IMR-90 (cell line): ENCODE measurements around the gene TSPYL4. TPM values are rescaled to one million over a fixed set of nuclear protein-coding genes. Genes with fewer than 3 reads are reported as not detected.

Experiments
- ATAC-seq: fragments of 200-7000 bp; cut with Tn5 transposase; 2 replicates; pipeline ENCODE4 v1.9.1; 2020; ENCODE audit warnings: low read depth, mild to moderate bottlenecking, moderate library complexity
- BruUV-seq: library from RNA; stranded (reverse); fragments of 400-500 nt; replicated peaks from 2 replicates; lab custom pipeline; 2021; lab: Mats Ljungman, UMichigan
- CTCF ChIA-PET: fragments of 300-600 bp; formaldehyde crosslinking; extraction: SDS; loops from one replicate; lab custom pipeline; 2021; ENCODE audit warnings: antibody characterized with exemption; lab: Yijun Ruan, JAX
- POLR2A ChIA-PET: fragments of 300-600 bp; sonication (Branson Sonifier 250); formaldehyde crosslinking; loops from one replicate; lab custom pipeline; 2022; ENCODE audit warnings: antibody characterized with exemption; ENCODE audit not compliant: unreplicated experiment; lab: Charles Lee
- DNase-seq: peaks from one replicate; pipeline ENCODE4 v3.0.0; 2013
- H2AFZ ChIP-seq: replicated peaks from 2 replicates; pipeline ENCODE3; 2013; ENCODE audit warnings: low read length, mild to moderate bottlenecking; ENCODE audit not compliant: poor library complexity
- H2AK5ac ChIP-seq: 2 replicates; pipeline ENCODE4 v1.6.1; 2013; ENCODE audit warnings: low read depth, low read length, inconsistent platforms
- H2AK9ac ChIP-seq: replicated peaks from 2 replicates; pipeline ENCODE3; 2013; ENCODE audit warnings: mild to moderate bottlenecking, low read depth, low read length, moderate library complexity; ENCODE audit not compliant: poor library complexity
- H2BK120ac ChIP-seq: 2 replicates; pipeline ENCODE4 v1.6.1; 2013; ENCODE audit warnings: low read depth, low read length, inconsistent platforms
- H2BK15ac ChIP-seq: 3 replicates; pipeline ENCODE4 v1.6.1; 2013; ENCODE audit warnings: low read depth, low read length, inconsistent platforms
- H2BK20ac ChIP-seq: 2 replicates; pipeline ENCODE4 v1.6.1; 2013; ENCODE audit warnings: low read depth, mild to moderate bottlenecking, inconsistent platforms, low read length, moderate library complexity
- H2BK5ac ChIP-seq: 2 replicates; pipeline ENCODE4 v1.6.1; 2013; ENCODE audit warnings: mild to moderate bottlenecking, low read depth, low read length, inconsistent platforms; ENCODE audit not compliant: poor library complexity, severe bottlenecking
- H3K14ac ChIP-seq: replicated peaks from 2 replicates; pipeline ENCODE4 v1.6.1; 2013; ENCODE audit warnings: low read depth, low read length, inconsistent platforms
- H3K18ac ChIP-seq: 2 replicates; pipeline ENCODE4 v1.6.1; 2013; ENCODE audit warnings: low read depth, low read length, control low read depth
- H3K23ac ChIP-seq: 2 replicates; pipeline ENCODE4 v1.6.1; 2013; ENCODE audit warnings: low read depth, low read length, inconsistent platforms
- H3K27ac ChIP-seq: 2 replicates; pipeline ENCODE4 v1.5.1; 2013; ENCODE audit warnings: mild to moderate bottlenecking, control low read depth, low read length; ENCODE audit not compliant: insufficient read depth
- H3K27me3 ChIP-seq: 2 replicates; pipeline ENCODE4 v1.6.1; 2013; ENCODE audit warnings: low read length; ENCODE audit not compliant: control insufficient read depth, insufficient read depth
- H3K36me3 ChIP-seq: 2 replicates; pipeline ENCODE4 v1.6.1; 2013; ENCODE audit warnings: low read length, mixed read lengths; ENCODE audit not compliant: control insufficient read depth, insufficient read depth
- H3K4ac ChIP-seq: 2 replicates; pipeline ENCODE4 v1.6.1; 2013; ENCODE audit warnings: low read depth, low read length, inconsistent platforms
- H3K4me1 ChIP-seq: 2 replicates; pipeline ENCODE4 v1.6.1; 2013; ENCODE audit warnings: low read length, mixed read lengths; ENCODE audit not compliant: control insufficient read depth, insufficient read depth
- H3K4me2 ChIP-seq: 2 replicates; pipeline ENCODE4 v1.6.1; 2013; ENCODE audit warnings: low read depth, mild to moderate bottlenecking, control low read depth, low read length, moderate library complexity
- H3K4me3 ChIP-seq: 2 replicates; pipeline ENCODE4 v1.5.1; 2013; ENCODE audit warnings: low read depth, mild to moderate bottlenecking, control low read depth, low read length, moderate library complexity; ENCODE audit not compliant: insufficient read depth
- H3K56ac ChIP-seq: 2 replicates; pipeline ENCODE4 v1.6.1; 2013; ENCODE audit warnings: low read length, inconsistent platforms; ENCODE audit not compliant: insufficient read depth; ENCODE audit errors: extremely low read depth
- H3K79me1 ChIP-seq, 2 experiments: 2 replicates each; pipeline ENCODE4 v1.6.1; 2013; ENCODE audit warnings: low read length in 2 of 2, inconsistent platforms in 1 of 2, low read depth in 1 of 2
- H3K9ac ChIP-seq: 2 replicates; pipeline ENCODE4 v1.6.1; 2013; ENCODE audit warnings: low read depth, low read length, control low read depth
- H3K9me1 ChIP-seq: 2 replicates; pipeline ENCODE4 v1.6.1; 2013; ENCODE audit warnings: low read length, inconsistent platforms; ENCODE audit not compliant: insufficient read depth
- H3K9me3 ChIP-seq: 2 replicates; pipeline ENCODE4 v1.6.1; 2013; ENCODE audit warnings: low read length; ENCODE audit not compliant: control insufficient read depth, insufficient read depth
- H4K20me1 ChIP-seq: 2 replicates; pipeline ENCODE4 v1.6.1; 2013; ENCODE audit warnings: low read length, inconsistent platforms; ENCODE audit not compliant: insufficient read depth
- H4K5ac ChIP-seq: 2 replicates; pipeline ENCODE4 v1.6.1; 2013; ENCODE audit warnings: mild to moderate bottlenecking, low read depth, low read length, control low read depth
- H4K8ac ChIP-seq, 2 experiments: 2 replicates each; pipeline ENCODE4 v1.6.1; 2013; ENCODE audit warnings: low read depth in 2 of 2, low read length in 2 of 2, control low read depth in 1 of 2, inconsistent platforms in 1 of 2
- H4K91ac ChIP-seq: 2 replicates; pipeline ENCODE4 v1.6.1; 2013; ENCODE audit warnings: low read depth, low read length, inconsistent platforms; ENCODE audit not compliant: insufficient read depth
- CEBPB ChIP-seq: IDR thresholded peaks from 2 replicates; pipeline ENCODE4 v1.6.1; 2012; ENCODE audit warnings: low read depth, low read length, improper control_type of control experiment
- CHD1 ChIP-seq: IDR thresholded peaks from 2 replicates; pipeline ENCODE4 v1.6.1; 2012; ENCODE audit warnings: low read depth, low read length, improper control_type of control experiment
- ELK1 ChIP-seq: fragments of 150-350 bp; IDR thresholded peaks from 2 replicates; pipeline ENCODE4 v1.6.1; 2016; ENCODE audit warnings: low read depth, mild to moderate bottlenecking, low read length, moderate library complexity, borderline replicate concordance
- FOS ChIP-seq: fragments of 150-350 bp; IDR thresholded peaks from 2 replicates; pipeline ENCODE4 v1.6.1; 2016; ENCODE audit warnings: low read depth, low read length
- MAFK ChIP-seq: IDR thresholded peaks from 2 replicates; pipeline ENCODE4 v1.6.1; 2012; ENCODE audit warnings: low read depth, low read length, improper control_type of control experiment
- MXI1 ChIP-seq: IDR thresholded peaks from 2 replicates; pipeline ENCODE4 v1.6.1; 2012; ENCODE audit warnings: low read depth, mild to moderate bottlenecking, low read length, moderate library complexity, borderline replicate concordance
- NFE2L2 ChIP-seq: fragments of 150-350 bp; IDR thresholded peaks from 2 replicates; pipeline ENCODE4 v1.6.1; 2016; ENCODE audit warnings: low read depth, mild to moderate bottlenecking, low read length
- POLR2A ChIP-seq: IDR thresholded peaks from 2 replicates; pipeline ENCODE4 v1.6.1; 2012; ENCODE audit warnings: mild to moderate bottlenecking, low read depth, low read length
- RAD21 ChIP-seq: IDR thresholded peaks from 2 replicates; pipeline ENCODE4 v1.6.1; 2012; ENCODE audit warnings: low read length, improper control_type of control experiment
- RCOR1 ChIP-seq: IDR thresholded peaks from 2 replicates; pipeline ENCODE4 v1.6.1; 2012; ENCODE audit warnings: mild to moderate bottlenecking, low read length, improper control_type of control experiment; ENCODE audit not compliant: insufficient replicate concordance
- RFX5 ChIP-seq: IDR thresholded peaks from 2 replicates; pipeline ENCODE4 v1.8.0; 2012; ENCODE audit warnings: low read depth, mild to moderate bottlenecking, low read length, moderate library complexity
- SMC3 ChIP-seq: fragments of 150-350 bp; IDR thresholded peaks from 2 replicates; pipeline ENCODE4 v1.6.1; 2016; ENCODE audit warnings: low read depth, mild to moderate bottlenecking, antibody characterized with exemption, low read length, moderate library complexity
- WGBS, 2 experiments: methylation state at CpG; one replicate each; pipeline versions ENCODE4 v1.1.5 to v1.1.7; 2013; ENCODE audit warnings: missing lambda C conversion rate in 2 of 2; ENCODE audit not compliant: insufficient read length in 1 of 2; ENCODE audit errors: extremely low coverage in 2 of 2; 5-methylcytosine and 5-hydroxymethylcytosine counted together
- dilution Hi-C: fragments of 300-500 bp; cut with HindIII; formaldehyde crosslinking; loops from one replicate; pipeline ENCODE4 v1.14.3; 2018; ENCODE audit warnings: low sequenced_read_pairs; ENCODE audit not compliant: unreplicated experiment
- in situ Hi-C: fragments of 300-500 bp; cut with MboI; formaldehyde crosslinking; loops from 3 replicates; pipeline ENCODE4 v1.14.3; 2019; ENCODE audit warnings: low sequenced_read_pairs, inconsistent platforms, mixed read lengths
- intact Hi-C: fragments of 100-400 bp; cut with micrococcal nuclease; formaldehyde crosslinking; loops from 2 replicates; pipeline ENCODE4 v1.10.0; 2022
- polyA plus RNA-seq, 3 experiments: library from polyadenylated mRNA; depleted of rRNA; stranded (reverse); fragments of >200 nt; gene quantifications; 2 replicates each; pipeline ENCODE4 v1.2.3, GENCODE V29; 2012; ENCODE audit warnings: low replicate concordance in 1 of 3
- total RNA-seq: library from RNA; depleted of rRNA; stranded (reverse); fragments of >200 nt; gene quantifications from 2 replicates; pipeline ENCODE4 v1.2.3, GENCODE V29; 2012
- TF ChIP-seq, protein P1 (sequence below): conservative IDR thresholded peaks from 2 replicates; pipeline ENCODE4 v1.5.1; 2012; ENCODE audit warnings: mild to moderate bottlenecking, low read depth, low read length, improper control_type of control experiment

TSPYL4 gene
- total and polyA plus RNA-seq, 2 of the 4 experiments (the other 2 are of a cell fraction) = 22.0 to 29.9 TPM

- peak within 1 kb of the TSS; percentile 93 for H3K27ac ChIP-seq
- in situ Hi-C loops (loop anchor here (25.0 kb wide), 1 partner anchor 158 kb away; no protein-coding TSS in a partner anchor), intact Hi-C loops (loop anchor here (2.0 kb wide), 2 partner anchors 281 to 291 kb away; partner anchors contain the start of gene RWDD1), dilution Hi-C loops (no loop called here)
- H3K18ac ChIP-seq = peak within 1 kb of the TSS; percentile 89
- 1% methylated on average over 22 of the region's 71 CpGs; no CpG with 5 or more reads in 1 of the 2 experiments for WGBS, 2 experiments
- BruUV-seq = no TSS peak
- H3K14ac ChIP-seq = peak within 1 kb of the TSS; percentile 91
- ATAC-seq = peak; percentile 96
- peak within 1 kb of the TSS; percentile 87 for H3K4me3 ChIP-seq
- peak; percentile 97 for DNase-seq
- peaks cover 27% of the 10 kb centered on the region for H4K20me1 ChIP-seq
- peak within 1 kb of the TSS; percentile 84 for H2AK9ac ChIP-seq
- H4K91ac ChIP-seq = peak within 1 kb of the TSS; percentile 83
- peak within 1 kb of the TSS; percentile 71; the same call in 1 of the 2 replicates for H2BK120ac ChIP-seq
- H3K9me3 ChIP-seq = no peaks in the 10 kb centered on the region
- POLR2A ChIA-PET = interaction anchor here (1.5 kb wide), 1 partner anchor 11 kb away, joined by 5 read pairs; no protein-coding TSS in a partner anchor
- CTCF ChIA-PET = interaction anchor here (0.7 to 3.5 kb wide), 6 partner anchors 8 to 281 kb away, joined by 3 to 20 read pairs (median 4); no protein-coding TSS in a partner anchor
- H3K23ac ChIP-seq = peak within 1 kb of the TSS; percentile 96
- H3K4me1 ChIP-seq = peaks cover 6% of the 10 kb centered on the region
- H3K4me2 ChIP-seq = peak within 1 kb of the TSS; percentile 93
- peak within 1 kb of the TSS; percentile 93 for H3K4ac ChIP-seq
- no peaks in the 10 kb centered on the region for H3K27me3 ChIP-seq
- peak within 1 kb of the TSS; percentile 95 for H4K5ac ChIP-seq
- H2BK20ac ChIP-seq = no peak within 1 kb of the TSS; the same call in 1 of the 2 replicates
- H2AK5ac ChIP-seq = peak within 1 kb of the TSS; percentile 68
- H4K8ac ChIP-seq = peak within 1 kb of the TSS; percentile 73 to 98
- 0 out of 2 replicates have a peak, but pooled peaks cover 6% of the 10 kb centered on the region for H3K36me3 ChIP-seq
- H2BK15ac ChIP-seq = no peak within 1 kb of the TSS; the same call in 1 of the 3 replicates
- peak within 1 kb of the TSS; percentile 95 for H3K9ac ChIP-seq
- peak within 1 kb of the TSS; percentile 88 for H2BK5ac ChIP-seq
- peaks cover 5% of the 10 kb centered on the region for H3K9me1 ChIP-seq
- H3K79me1 ChIP-seq = peaks cover 0 to 32% of the 10 kb centered on the region in 2 experiments; a peak in 3 of 4 replicates
- peak within 1 kb of the TSS; percentile 94 for H2AFZ ChIP-seq
- H3K56ac ChIP-seq = peak within 1 kb of the TSS; percentile 84
- TF ChIP-seq RFX5 = peak; percentile 91
- TF ChIP-seq ELK1 = no peak
- no peak for TF ChIP-seq SMC3
- TF ChIP-seq RCOR1 = no peak
- peak; percentile 14; the same call in 1 of the 2 replicates for TF ChIP-seq FOS
- TF ChIP-seq, protein P1, sequence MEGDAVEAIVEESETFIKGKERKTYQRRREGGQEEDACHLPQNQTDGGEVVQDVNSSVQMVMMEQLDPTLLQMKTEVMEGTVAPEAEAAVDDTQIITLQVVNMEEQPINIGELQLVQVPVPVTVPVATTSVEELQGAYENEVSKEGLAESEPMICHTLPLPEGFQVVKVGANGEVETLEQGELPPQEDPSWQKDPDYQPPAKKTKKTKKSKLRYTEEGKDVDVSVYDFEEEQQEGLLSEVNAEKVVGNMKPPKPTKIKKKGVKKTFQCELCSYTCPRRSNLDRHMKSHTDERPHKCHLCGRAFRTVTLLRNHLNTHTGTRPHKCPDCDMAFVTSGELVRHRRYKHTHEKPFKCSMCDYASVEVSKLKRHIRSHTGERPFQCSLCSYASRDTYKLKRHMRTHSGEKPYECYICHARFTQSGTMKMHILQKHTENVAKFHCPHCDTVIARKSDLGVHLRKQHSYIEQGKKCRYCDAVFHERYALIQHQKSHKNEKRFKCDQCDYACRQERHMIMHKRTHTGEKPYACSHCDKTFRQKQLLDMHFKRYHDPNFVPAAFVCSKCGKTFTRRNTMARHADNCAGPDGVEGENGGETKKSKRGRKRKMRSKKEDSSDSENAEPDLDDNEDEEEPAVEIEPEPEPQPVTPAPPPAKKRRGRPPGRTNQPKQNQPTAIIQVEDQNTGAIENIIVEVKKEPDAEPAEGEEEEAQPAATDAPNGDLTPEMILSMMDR = 0 out of 2 replicates have a peak, but pooled peaks have one; percentile 13
- peak; percentile 46; the same call in 1 of the 2 replicates for TF ChIP-seq CEBPB
- TF ChIP-seq MAFK = peak; percentile 74
- no peak for TF ChIP-seq NFE2L2
- TF ChIP-seq CHD1 = no peak; the same call in 1 of the 2 replicates
- no peak for TF ChIP-seq RAD21
- TF ChIP-seq POLR2A = peak; percentile 94
- peak; percentile 27; the same call in 1 of the 2 replicates for TF ChIP-seq MXI1
These were observed 25.6 kb upstream of the TSPYL4 start, which contains the start of gene TSPYL1 for GRCh38 chr6:116279232-116280160. Gene TSPYL1, minus strand, starts transcription at chr6:116279930. Its CDS starts 100 bp downstream, at chr6:116279830.
